ENCODE measurements around the gene DDIT4.
A peak's percentile ranks its signal among the peaks of the same experiment; 100 is the strongest.
"Not testable (repeated sequence)": the region's sequence is repeated elsewhere in the genome, so short reads cannot be mapped to it uniquely, and the experiment has no call there.

The DDIT4 gene

GRCh38 chr10:72267819-72268399 lies 5.8 kb upstream of the DDIT4 start:
- DNase-seq, result no peak

- DNase-seq, result not testable (repeated sequence)
These were observed 5.1 kb upstream of the DDIT4 start for GRCh38 chr10:72268475-72269200.

GRCh38 chr10:72270607-72271281 lies 3.0 kb upstream of the DDIT4 start:
- DNase-seq, result no peak

- peak; percentile 95 to 97 for DNase-seq
These were observed 875 bp upstream of the DDIT4 start for GRCh38 chr10:72272689-72273409.

- DNase-seq, result no peak
These were observed 547 bp downstream of the DDIT4 start for GRCh38 chr10:72274213-72274729.

- no peak for DNase-seq
These were observed 1.1 kb downstream of the DDIT4 start for GRCh38 chr10:72274730-72275350.

- no peak for DNase-seq
These were observed 1.8 kb downstream of the DDIT4 start for GRCh38 chr10:72275351-72276012.

GRCh38 chr10:72276013-72276387 lies 2.3 kb downstream of the DDIT4 start:
- no peak for DNase-seq

- DNase-seq, result no peak
These were observed 3.0 kb downstream of the DDIT4 start for GRCh38 chr10:72276421-72277339.

- DNase-seq, result no peak
These were observed 3.7 kb downstream of the DDIT4 start for GRCh38 chr10:72277340-72277995.

GRCh38 chr10:72277996-72278667 lies 4.4 kb downstream of the DDIT4 start:
- DNase-seq, result no peak

- DNase-seq, result no peak
These were observed 5.1 kb downstream of the DDIT4 start for GRCh38 chr10:72278668-72279393.

GRCh38 chr10:72279587-72279986 lies 5.9 kb downstream of the DDIT4 start:
- DNase-seq, result not testable (repeated sequence)

GRCh38 chr10:72283131-72283530 lies 9.4 kb downstream of the DDIT4 start:
- no peak for DNase-seq

- no peak for DNase-seq
These were observed 12.3 kb downstream of the DDIT4 start for GRCh38 chr10:72285972-72286521.

GRCh38 chr10:72291019-72291532 lies 17.4 kb downstream of the DDIT4 start:
- DNase-seq, result peak; percentile 32 to 66

GRCh38 chr10:72292223-72292691 lies 18.5 kb downstream of the DDIT4 start:
- DNase-seq, result no peak

- no peak for DNase-seq
These were observed 21.7 kb downstream of the DDIT4 start for GRCh38 chr10:72295330-72295910.
